ENCODE results near the gene TM7SF2.

Gene TM7SF2

GRCh38 chr11:65150509-65151299 is 39.0 kb downstream of the TM7SF2 start:
- in situ Hi-C loops (cut with MboI; ENCODE audit: low sequenced_read_pairs), result no loop called here

GRCh38 chr11:65151331-65151899 is 39.7 kb downstream of the TM7SF2 start:
- in situ Hi-C loops (cut with MboI; ENCODE audit: low sequenced_read_pairs), result no loop called here

DNA sequence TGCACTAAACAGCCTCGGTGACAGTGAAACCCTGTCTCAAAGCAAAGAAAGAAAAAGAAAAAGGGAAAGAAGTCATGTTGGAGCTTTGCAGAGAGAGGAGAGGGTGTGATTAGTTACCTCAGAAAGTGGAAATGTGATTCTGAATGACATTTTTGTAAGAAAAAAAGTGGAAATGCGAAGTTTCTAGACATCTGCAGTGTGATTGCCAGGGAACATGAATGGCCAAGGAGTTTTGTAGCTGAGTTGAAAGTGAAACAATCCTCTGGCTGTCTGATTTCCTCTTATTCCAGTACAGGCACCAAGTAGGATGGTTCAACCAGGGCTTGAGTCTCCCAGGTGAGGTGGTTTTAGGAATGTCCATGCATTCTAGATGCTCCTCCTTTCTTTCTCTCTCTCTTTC is 40.5 kb downstream of the TM7SF2 start:
- in situ Hi-C loops (cut with MboI; ENCODE audit: low sequenced_read_pairs), result no loop called here

DNA sequence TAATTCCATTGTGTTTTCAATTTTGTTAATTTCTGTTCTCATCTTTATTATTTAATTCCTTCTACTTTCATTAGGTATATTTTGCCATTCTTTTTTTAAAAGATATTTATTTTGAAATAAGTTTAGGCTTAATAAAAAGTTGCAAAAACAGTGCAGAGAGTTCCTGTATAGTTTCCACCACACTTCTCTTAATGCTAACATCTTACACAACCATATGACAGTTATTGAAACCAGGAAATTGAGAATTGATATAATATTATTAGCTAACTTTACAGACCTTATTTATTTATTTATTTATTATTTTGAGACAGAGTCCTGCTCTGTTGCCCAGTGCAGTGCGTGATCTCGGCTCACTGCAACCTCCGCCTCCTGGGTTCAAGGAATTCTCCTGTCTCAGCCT is 44.6 kb downstream of the TM7SF2 start:
- in situ Hi-C loops (cut with MboI; ENCODE audit: low sequenced_read_pairs), result no loop called here

- in situ Hi-C loops (cut with MboI; ENCODE audit: low sequenced_read_pairs), result no loop called here
Observed at GRCh38 chr11:65156926-65157325, 45.3 kb downstream of the TM7SF2 start.

DNA sequence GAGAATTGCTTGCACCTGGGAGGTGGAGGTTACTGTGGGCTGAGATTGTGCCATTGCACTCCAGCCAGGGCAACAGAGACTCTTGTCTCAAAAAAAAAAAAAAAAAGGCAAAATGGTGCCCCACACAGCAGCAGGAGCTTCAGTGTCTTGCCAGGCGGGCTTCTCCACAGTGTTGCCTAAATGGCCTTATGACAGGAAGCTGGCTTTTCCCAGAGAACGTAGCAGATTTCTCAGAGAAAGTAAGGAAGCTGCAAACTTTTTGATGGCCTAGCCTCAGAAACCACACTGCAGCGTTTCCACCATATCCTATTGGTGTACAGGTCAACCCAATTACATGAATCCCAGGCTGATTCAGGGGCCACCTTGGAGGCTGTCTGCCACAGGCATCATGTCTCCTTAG is 45.7 kb downstream of the TM7SF2 start:
- in situ Hi-C loops (cut with MboI; ENCODE audit: low sequenced_read_pairs), result no loop called here

- in situ Hi-C loops (cut with MboI; ENCODE audit: low sequenced_read_pairs), result no loop called here
Observed at GRCh38 chr11:65159012-65159411, 47.3 kb downstream of the TM7SF2 start.

DNA sequence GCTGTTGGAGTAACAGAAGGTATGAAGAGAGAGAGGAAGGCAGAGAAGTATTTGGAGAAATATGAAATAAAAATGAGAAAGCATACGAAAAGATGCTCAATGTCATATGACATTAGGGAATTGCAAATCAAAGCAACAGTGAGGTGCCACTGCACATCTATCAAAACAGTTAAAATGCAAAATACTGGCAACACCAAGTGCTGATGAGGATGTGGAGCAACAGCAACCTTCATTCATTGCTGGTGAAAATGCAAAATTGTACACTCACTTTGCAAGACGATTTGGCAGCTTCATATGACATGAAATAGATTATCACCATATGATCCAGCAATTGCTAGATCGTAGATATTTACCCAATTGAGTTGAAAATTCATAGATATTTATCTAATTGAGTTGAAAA is 49.0 kb downstream of the TM7SF2 start:
- in situ Hi-C loops (cut with MboI; ENCODE audit: low sequenced_read_pairs), result no loop called here

- in situ Hi-C loops (cut with MboI; ENCODE audit: low sequenced_read_pairs), result no loop called here
Observed at GRCh38 chr11:65163684-65164083, 52.0 kb downstream of the TM7SF2 start.
